IPS DF 4.7 (cell line): Measurements from ENCODE around the gene MEX3A.
A peak's percentile ranks its signal among the peaks of the same experiment; 100 is the strongest.
"Not testable (repeated sequence)": the region's sequence is repeated elsewhere in the genome, so short reads cannot be mapped to it uniquely, and the experiment has no call there.

Experiments used
- DNase-seq: peaks from one replicate; pipeline ENCODE4 v3.0.0-alpha.2; 2013; ENCODE audit warnings: low spot score; ENCODE audit errors: extremely low read depth

Gene MEX3A

GRCh38 chr1:156082309-156083091, at the start of gene MEX3A:
TSS of gene MEX3A (minus strand) at chr1:156082465. CDS start at chr1:156081998, 467 bp downstream.
- DNase-seq, result peak; percentile 88

- no peak for DNase-seq
These were observed 48.3 kb upstream of the MEX3A start for GRCh38 chr1:156130578-156130942.

GRCh38 chr1:156129687-156130577, 47.7 kb upstream of the MEX3A start:
- DNase-seq, result no peak

GRCh38 chr1:156128654-156129597, 46.7 kb upstream of the MEX3A start:
- no peak for DNase-seq

GRCh38 chr1:156128308-156128653, 46.0 kb upstream of the MEX3A start:
- no peak for DNase-seq

GRCh38 chr1:156126630-156127534, 44.6 kb upstream of the MEX3A start:
- no peak for DNase-seq

GRCh38 chr1:156126043-156126629, 43.9 kb upstream of the MEX3A start:
- no peak for DNase-seq

GRCh38 chr1:156125544-156125943, 43.3 kb upstream of the MEX3A start:
- DNase-seq, result not testable (repeated sequence)

- no peak for DNase-seq
These were observed 42.6 kb upstream of the MEX3A start for GRCh38 chr1:156124557-156125483.

- DNase-seq, result no peak
These were observed 41.3 kb upstream of the MEX3A start for GRCh38 chr1:156123356-156124196.

GRCh38 chr1:156122519-156123355, 40.5 kb upstream of the MEX3A start:
- no peak for DNase-seq

GRCh38 chr1:156122086-156122485, 39.8 kb upstream of the MEX3A start:
- no peak for DNase-seq

- no peak for DNase-seq
These were observed 39.2 kb upstream of the MEX3A start for GRCh38 chr1:156121457-156121856.

- DNase-seq, result not testable (repeated sequence)
These were observed 38.7 kb upstream of the MEX3A start for GRCh38 chr1:156121005-156121404.

GRCh38 chr1:156120318-156120717, 38.1 kb upstream of the MEX3A start:
- no peak for DNase-seq

GRCh38 chr1:156119503-156120209, 37.4 kb upstream of the MEX3A start:
- no peak for DNase-seq
